Middle frontal gyrus (tissue), 1 donor: Measurements from ENCODE around the gene FSCN2.

ENCODE experiments used
- DNase-seq: peaks from one replicate; pipeline ENCODE4 v3.0.0-alpha.2; 2015; ENCODE audit warnings: low spot score; ENCODE audit errors: extremely low spot score

The FSCN2 gene

DNA sequence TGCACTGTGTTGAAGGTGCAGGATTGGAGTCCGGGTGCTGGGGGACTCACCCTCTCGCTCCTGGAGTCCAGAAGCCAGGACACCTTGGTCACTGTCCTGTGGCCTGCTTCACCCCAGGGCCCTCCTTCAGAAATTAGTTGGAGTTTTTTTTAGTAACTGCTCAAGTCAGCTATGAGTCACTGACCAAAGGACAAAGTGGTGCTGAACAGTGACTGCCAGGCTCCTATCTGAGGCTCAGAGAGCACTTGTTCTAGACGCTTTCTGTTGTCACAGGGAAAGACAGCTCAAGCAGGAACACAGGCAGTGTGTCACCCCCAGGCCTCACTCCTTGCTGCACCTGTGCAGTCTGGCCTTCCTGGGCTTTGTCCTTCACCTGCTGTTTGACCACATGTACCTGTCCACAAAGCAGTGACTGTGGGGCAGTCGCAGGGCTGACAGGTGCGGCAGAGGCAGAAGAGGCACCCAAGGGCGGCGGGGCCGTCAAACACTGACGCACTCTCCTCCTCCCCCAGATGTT lies 28.1 kb downstream of the FSCN2 start:
- no peak for DNase-seq

DNA sequence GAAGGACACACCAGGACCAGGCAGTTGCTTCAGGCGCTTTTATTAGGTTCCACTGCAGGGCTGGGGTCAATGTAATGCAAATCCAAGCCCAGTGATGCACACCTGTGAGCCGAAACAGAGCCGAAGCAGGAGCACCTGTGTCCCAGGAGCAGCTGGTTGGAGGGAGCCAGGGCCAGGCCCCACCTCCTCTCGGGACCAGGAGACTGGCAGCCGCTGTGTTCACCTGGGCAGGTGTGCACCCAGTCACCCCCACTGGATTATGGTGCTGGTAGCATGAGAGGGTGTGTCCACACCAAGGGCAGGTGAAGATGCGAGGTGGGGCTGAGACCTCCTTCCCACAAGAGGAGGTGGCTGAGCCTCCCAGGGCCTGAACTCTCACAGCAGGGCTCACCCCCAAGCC lies 28.7 kb downstream of the FSCN2 start:
- DNase-seq = no peak

DNA sequence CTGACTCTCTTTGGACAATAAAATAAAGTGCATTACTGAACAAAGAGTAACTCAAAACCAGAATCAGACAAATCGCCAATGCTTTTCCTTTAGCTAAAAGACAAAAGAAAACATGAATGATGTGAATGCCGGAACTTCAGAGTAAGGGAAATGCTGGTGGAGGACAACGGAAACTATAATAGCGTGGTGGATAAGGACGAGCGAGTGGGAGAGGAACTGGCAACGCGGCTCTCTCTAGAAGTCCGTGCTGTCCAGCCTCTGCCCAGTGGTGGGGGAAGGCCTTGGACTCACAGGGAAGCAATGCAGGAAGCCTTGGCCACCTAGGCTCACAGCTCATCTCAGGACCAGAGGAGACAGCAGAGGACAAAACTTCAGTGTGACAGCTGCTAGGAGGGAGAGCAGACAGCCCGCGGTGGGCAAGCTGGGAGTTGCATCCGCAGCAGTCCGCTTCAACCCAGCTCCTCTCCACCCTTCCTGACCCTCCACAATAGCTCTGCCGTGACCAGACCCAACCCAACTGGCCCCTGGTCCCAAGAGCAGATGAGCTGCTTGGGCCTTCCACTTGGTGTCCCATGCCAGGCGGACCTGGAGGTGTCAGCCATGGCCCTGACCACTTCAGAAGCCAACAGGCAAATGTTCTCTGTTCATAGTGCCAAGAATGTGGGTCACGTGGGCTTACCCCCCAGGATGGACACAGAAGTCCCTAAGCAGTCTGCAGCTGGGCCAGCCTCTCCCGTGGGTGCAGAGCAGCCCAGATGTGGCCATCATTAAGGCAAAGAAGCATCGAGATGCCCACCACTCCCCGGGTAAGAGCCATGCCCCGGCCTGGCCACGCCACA lies 29.3 kb downstream of the FSCN2 start:
- DNase-seq = no peak

DNA sequence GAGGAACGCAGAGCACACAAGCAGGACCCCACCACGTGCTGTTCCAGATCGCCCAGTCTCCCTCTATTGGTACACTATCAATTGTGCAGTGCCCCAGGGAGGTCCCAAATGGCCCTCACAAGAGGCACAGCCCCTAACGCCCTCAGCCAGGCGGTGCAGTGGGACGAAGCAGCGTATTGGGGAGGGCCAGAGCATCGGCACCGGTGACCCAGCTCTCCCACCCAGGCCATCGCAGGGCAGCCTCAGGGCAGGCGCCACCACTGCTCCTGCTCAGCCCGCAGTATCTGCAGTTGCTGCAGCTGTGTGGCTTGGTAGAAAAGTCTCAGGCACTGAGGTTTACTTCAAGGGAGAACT lies 29.9 kb downstream of the FSCN2 start:
- no peak for DNase-seq

DNA sequence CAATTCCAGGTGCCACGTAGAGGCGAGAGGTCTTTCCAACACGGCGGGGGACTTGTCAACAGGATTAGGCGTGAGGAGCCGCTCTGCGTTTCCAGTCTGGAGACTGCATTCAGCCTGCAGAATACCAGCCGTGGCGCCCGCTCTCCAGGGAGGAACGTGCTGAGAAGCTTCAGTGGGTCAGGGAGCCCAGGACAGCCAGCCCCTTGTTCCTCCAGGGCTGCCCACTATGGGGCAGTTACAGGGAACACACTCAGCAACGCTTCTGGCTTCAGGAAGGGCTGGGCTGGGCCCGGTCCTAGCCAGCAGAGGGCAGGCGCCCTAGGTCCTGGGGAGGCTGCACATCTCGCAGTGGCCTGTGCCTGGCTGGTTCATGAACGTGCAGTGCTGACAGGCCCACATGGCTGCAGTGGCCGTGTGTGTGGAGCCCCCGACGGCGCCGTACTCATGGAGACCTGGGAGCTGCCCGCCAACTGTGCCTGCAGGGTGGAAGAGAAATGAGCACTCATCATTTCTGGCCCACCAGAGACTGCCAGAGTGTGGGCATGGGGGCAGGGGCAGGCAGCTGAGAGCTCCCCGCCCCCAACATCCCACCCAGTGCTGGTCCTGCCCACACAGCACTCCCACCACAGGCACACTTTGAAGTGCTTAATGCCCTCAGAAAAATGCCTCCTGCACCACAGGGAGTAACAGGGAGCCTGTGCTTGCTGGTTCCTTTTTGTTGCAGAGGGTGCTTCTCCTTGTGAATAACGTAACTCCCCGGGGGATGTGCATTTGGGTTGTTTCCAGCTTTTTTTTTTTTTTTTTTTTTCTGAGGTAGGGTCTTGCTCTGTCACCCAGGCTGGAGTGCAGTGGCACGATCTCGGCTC lies 31.0 kb downstream of the FSCN2 start:
- DNase-seq = no peak

DNA sequence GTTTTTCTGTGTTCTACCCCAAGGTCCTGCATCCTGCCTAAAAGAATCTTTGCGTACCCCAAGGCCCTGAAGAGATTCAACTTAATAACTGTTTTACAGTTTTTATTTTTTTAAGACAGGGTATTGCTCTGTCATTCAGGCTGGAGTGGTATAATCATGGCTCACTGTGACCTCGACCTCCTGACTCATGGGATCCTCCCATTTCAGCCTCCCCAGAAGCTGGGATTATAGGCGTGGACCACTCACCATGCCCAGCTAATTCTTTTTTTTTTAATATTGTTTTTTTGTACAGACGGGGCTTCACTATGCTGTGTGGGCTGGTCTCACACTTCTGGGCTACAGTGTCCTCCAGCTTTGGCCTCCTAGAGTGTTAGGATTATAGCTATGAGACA lies 33.3 kb downstream of the FSCN2 start:
- no peak for DNase-seq

DNA sequence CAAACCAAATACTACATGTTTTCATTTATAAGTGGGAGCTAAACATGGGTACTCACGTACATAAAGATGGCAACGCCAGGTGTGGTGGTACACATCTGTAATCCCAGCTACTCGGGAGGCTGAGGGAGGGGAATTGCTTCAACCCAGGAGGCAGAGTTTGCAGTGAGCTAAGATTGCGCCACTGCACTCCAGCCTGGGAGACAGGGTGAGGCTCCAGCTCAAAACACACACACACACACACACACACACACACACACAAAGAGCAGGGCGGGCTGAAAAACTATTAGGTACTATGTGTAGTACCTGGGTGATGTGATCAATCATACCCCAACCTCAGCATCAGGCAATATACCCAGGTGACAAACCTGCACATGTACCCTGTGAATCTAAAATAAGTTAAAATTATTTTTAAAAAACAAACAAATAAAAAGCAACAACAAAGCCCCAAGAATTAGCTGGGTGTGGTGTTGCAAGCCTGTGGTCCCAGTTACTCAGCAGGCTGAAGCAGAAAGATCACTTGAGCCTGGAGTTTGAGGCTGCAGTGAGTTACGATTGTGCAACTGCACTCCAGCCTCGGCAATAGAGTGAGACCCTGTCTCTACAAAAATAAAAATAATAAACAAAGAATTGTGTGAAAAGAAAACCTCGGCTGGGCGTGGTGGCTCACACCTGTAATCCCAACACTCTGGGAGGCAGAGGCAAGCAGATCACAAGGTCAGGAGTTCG lies 35.8 kb downstream of the FSCN2 start:
- no peak for DNase-seq

DNA sequence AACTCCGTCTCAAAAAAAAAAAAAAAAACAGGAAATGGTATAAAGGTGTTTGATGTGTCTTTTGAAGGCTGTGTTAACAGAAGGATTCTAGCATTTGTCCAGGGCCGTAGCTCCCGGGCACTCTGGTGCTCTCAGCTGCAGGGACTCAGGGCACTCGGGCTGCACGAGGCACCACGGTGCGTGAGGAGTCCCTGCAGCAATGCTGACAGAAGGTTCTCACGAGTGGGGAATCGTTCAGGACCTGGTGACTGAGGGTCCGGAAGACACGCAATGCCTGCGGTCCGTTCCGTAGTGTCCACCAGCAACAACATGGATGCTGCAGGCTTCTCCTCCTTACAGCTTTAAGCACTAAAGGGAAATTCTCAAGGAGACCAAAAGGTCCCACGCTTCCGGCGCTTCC lies 36.6 kb downstream of the FSCN2 start:
- DNase-seq = no peak

DNA sequence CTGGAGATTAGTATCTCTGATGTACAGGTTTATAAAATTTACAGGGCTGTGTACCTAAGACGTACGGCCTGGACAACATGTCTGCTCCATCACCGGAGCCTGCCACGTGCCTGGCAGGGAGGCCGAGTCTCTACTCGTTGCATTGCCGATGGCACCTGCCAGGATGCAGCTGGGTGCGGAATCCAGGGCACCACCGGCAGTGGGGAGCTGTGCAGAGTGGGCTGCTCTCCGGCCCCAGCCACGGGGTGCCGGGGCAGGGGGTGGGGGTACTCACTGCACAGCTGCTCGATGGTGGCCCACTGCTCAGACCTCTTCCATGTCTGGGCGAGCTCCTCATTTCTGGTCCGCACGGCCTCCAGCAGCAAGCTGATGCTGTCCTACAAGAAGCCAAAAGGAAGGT lies 37.1 kb downstream of the FSCN2 start:
- no peak for DNase-seq

DNA sequence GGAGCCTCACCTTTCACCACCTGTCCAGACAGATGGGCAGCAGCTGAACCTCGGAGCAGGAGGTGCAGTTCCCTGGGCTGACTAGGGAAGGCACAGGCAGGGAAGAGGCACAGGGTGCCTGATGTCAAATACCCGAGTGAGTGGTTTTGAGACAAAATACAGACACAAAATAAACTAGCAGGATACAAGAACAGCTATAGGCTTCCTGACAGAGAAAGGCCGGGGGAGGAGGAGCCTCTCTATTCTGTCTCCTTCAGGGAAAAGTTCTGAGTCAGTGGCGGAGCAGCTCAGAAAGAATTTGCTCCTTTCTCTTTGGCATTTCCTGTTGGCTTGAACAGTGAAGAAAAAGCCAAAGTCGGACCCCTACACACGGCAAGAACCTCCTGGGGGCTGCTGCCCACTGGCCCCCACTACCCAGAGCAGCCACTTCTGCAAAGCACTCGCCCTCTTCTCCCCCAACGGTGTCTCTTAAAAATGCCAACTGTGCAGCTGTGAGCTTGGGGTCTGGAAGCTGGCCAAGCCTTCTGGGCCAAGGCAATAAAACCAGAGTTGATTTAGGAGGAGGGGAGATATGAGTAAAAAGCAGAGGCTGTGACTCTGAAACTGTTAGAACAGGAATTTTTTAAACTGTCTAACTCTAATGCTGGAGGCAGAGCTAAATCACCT lies 38.4 kb downstream of the FSCN2 start:
- no peak for DNase-seq

DNA sequence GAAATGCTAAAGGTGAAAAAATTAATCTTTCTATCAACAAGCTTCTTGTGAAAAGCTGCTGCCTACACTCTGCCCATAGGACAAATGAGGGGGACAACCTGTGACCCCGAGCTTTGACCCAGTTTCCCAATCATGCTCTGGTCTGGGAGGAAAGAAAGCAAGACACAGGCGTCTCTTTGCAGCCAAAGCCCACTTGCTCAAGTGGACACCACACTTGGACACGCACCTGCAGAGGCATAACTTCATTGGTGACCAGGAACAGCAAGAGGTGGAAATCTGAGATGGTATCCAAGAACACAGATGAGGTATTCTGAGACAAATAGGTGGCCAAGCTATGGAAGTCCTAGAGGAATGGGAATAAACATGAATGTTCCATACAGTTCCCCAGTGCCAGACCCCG lies 39.0 kb downstream of the FSCN2 start:
- no peak for DNase-seq

DNA sequence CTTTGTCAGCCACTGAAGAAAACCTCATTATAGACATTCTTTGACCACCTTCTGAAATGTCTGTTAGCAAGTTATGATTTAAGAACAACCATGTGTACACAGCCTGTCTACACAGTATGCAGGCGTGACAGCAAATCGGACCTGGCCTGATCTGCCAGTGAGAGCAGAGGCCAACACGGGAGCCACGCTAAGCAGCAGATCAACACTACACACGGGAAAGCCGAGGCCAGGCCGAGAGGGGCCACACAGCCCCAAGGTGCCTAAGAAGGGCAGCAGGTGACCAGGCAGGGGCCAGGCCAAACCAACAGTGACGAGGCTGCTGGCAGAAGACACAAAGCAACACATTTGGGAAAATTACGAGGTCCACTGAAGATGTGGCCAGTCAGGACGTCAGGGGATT lies 40.2 kb downstream of the FSCN2 start:
- DNase-seq = no peak

DNA sequence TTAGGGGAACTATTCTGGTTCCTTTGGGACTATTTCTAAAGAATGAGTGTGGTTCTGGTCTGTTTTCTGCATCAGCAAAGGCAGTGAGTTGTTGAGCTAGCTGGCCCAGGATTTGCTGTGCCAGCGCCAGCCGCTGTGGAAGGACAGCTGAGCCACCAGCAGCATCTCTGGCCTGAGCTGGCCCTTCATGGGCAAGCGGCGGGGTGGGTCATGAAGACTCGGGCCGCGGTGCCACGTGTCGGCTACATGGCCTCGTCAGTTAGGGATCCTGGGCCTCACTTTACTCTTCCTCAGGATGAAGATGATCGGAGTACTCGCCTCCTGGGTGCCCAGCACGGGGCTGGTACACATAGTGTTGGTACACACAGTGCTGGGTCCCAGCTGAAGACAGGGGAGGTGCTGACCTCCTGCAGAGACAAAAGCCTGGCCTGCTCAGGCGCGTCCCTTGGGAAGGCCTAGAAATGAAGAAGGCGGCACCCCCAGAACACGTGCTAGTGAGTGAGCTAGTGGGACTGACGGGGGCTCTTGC lies 41.9 kb downstream of the FSCN2 start:
- DNase-seq = no peak

DNA sequence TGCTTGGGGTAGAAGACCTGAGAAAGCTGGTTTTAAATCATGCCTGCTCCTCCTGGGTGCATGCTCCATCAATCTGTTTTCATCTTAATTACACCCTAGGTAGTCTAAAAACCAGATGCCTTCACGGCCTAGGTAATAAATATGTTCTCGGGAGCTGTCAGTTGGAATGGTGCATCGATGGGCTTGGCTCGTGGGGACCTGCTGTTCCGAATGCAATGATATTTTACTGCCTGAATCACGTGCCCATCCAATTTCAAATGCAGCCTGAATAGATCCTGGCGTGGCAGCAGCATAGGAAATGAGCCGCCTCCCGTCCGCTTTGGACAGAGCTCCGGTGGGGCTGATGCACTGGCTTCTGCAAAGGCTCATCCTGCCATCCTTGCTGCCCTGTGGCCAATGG lies 42.8 kb downstream of the FSCN2 start:
- no peak for DNase-seq

DNA sequence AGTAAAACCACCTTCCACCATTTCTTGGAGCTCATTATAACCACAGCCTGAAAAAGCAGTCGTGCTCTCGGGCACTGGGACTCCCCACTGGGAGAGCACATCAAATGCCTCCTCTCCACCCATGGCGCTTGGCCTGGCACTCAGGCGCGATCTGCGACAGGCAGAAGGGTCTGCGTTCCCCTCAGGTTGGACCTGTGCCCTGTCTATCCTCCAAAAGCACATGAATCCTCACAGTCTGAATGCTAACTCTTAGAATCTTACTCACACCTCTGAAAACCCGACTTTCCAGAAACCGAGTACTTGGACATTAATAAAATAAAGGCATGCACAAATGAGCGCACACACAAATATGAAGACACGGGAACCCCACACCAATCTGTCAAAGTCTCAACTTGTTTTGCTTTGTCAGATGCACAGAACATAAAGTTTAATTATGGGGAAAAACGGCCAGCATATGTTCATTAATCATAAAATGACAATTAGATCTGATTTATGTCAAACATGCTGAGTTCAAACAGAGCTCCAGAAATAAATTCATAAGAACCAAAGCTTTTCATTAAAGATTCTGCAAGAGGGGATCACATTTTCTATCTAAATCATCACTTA lies 44.5 kb downstream of the FSCN2 start:
- no peak for DNase-seq

DNA sequence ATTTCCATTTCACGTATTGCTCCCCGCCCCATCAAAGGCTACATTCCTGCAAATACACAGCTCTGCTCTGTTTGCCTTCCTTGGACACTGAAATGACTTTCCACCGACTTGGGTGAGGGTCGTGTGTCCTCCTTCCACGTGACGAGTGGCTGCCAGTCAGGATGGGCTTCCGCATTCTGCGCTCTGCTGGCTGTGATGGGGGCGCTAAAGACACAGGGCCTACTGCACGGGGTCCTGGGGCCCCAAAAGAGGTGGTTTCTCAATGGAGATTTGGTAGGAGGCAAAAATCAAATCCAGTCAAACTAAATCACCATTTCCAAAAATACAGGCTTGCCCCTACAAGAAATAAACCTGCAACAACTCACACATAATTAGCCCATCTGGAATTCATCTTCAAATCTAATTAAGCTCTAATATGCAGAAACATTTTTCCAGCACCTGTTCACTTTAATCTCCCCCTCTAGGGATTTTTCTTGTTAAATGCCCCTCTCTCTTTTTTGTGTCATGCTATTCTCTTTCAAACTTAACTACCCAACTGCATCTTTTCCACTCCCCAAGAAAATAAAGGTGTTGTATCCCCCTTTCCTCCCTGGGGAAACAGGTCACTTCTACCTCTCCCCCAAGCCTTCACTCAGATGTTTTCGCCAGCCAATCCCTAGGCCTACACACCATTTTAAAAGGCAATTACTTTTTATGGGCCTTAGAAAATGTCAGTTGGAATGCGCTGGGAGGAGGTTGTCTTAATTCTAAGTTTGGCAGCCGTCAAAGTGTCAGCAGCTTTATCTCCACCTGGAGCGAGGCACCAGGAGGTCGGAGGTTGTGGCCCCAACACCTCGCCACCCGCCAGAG lies 45.8 kb downstream of the FSCN2 start:
- DNase-seq = no peak

DNA sequence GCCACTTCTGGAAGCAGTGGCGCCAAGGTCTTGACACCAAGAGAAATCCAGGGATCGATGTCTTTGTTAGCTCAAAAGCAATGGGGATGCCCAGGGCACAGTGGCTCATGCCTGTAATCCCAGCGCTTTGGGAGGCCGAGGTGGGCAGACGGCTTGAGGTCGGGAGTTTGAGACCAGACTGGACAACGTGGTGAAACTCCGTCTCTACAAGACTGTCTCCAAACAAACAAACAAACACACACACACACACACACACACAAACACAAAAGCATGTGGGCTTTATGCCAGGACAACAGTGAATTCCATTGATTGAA lies 46.4 kb downstream of the FSCN2 start:
- no peak for DNase-seq

DNA sequence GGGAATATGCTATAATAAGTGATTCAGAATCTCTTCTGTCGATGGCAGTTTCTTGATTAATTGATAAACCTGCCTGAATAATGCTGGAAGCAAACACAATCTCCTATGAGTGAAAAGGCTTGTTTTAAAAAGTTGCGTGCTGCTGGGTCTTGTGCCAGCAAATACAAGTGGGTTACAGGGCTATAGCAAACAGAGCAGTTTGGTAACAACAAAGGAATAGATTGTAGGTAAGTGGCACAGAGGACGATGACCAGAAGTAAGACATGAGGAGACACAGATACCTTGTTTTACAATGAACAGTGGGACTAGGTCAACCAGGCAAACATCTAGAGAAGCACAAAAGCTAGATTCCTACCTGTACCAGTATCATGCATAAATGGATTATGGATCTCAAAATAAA lies 47.7 kb downstream of the FSCN2 start:
- no peak for DNase-seq

DNA sequence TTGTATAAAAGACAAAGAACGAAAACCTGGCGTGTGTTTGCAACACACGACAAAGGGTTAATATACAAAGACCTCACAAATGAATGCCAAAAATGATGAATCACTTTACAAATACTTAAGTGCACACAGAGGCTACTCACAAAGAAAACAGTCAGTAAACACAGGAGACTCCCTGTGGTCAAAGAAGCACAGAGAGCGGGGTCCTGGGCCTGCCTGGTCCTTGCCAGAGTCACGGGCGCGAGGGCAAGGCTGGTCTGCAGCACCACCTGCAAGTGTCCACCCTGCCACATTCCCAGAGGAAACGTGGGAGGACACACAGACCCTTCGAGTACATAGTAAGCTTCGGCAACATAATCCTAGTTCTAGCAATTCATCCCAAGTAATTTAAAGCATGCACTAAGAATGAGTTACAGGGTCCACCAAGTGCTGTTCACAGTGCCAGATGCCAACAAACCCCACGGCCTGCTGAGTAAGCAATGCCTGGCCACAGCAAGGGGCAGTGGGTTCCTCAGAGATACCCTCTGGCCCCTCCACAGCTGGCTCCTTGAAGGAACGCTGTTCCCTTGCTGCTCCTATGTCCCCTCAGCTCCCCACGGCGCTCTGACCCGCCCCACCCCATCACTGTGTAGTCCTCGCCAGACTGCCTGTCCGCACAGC lies 48.6 kb downstream of the FSCN2 start:
- no peak for DNase-seq
